SK-N-SH treated with all-trans-retinoic acid at 6 μM for 48 hours (cell line): ENCODE measurements around the gene ATRNL1.

Source experiments
- ARNTL ChIP-seq: fragments of 450-650 bp; formaldehyde crosslinking; IDR thresholded peaks from 2 replicates; pipeline ENCODE4 v1.5.0; 2020; ENCODE audit warnings: low read depth, mild to moderate bottlenecking, moderate library complexity, borderline replicate concordance
- ISL1 ChIP-seq: fragments of 250-450 bp; sonication (Bioruptor Pico); IDR thresholded peaks from 2 replicates; pipeline ENCODE4 v2.1.2; 2022; ENCODE audit warnings: mild to moderate bottlenecking, moderate library complexity
- PATZ1 ChIP-seq: fragments of 250-450 bp; sonication (Bioruptor Pico); IDR thresholded peaks from 2 replicates; pipeline ENCODE4 v1.8.0; 2020; ENCODE audit warnings: mild to moderate bottlenecking, moderate library complexity, borderline replicate concordance
- RARB ChIP-seq: fragments of 250-450 bp; sonication (Bioruptor Pico); IDR thresholded peaks from 2 replicates; pipeline ENCODE4 v1.8.0; 2021; ENCODE audit warnings: mild to moderate bottlenecking, moderate library complexity
- TOX ChIP-seq: fragments of 250-450 bp; sonication (Bioruptor Pico); IDR thresholded peaks from 2 replicates; pipeline ENCODE4 v1.8.0; 2021; ENCODE audit warnings: mild to moderate bottlenecking, moderate library complexity, borderline replicate concordance
- TSHZ2 ChIP-seq: fragments of 250-450 bp; sonication (Bioruptor Pico); IDR thresholded peaks from 2 replicates; pipeline ENCODE4 v1.5.0; 2020; ENCODE audit warnings: mild to moderate bottlenecking, moderate library complexity
- ZFP3 ChIP-seq: fragments of 250-450 bp; sonication (Bioruptor Pico); IDR thresholded peaks from 2 replicates; pipeline ENCODE4 v1.5.0; 2020; ENCODE audit warnings: mild to moderate bottlenecking, moderate library complexity
- ZFP30 ChIP-seq: fragments of 450-650 bp; formaldehyde crosslinking; IDR thresholded peaks from 2 replicates; pipeline ENCODE4 v1.5.0; 2022; ENCODE audit warnings: mild to moderate bottlenecking, moderate library complexity
- ZNF565 ChIP-seq: fragments of 450-650 bp; formaldehyde crosslinking; conservative IDR thresholded peaks from 2 replicates; pipeline ENCODE4 v1.5.0; 2020; ENCODE audit warnings: low read depth, mild to moderate bottlenecking, moderate library complexity
- ZNF70 ChIP-seq: fragments of 450-650 bp; formaldehyde crosslinking; IDR thresholded peaks from 2 replicates; pipeline ENCODE4 v1.5.0; 2020; ENCODE audit warnings: mild to moderate bottlenecking, moderate library complexity
- TF ChIP-seq, protein P1 (sequence below): fragments of 250-450 bp; sonication (Bioruptor Pico); IDR thresholded peaks from 2 replicates; pipeline ENCODE4 v1.5.1; 2021; ENCODE audit warnings: mild to moderate bottlenecking, moderate library complexity
- TF ChIP-seq, protein P2 (sequence below): fragments of 250-450 bp; sonication (Bioruptor Pico); IDR thresholded peaks from 2 replicates; pipeline ENCODE4 v1.8.0; 2021; ENCODE audit warnings: low read depth, mild to moderate bottlenecking, moderate library complexity, borderline replicate concordance

- TF ChIP-seq TOX (CRISPR knock-in tag) (no peak), ARNTL (CRISPR knock-in tag) (no peak), ZNF565 (CRISPR knock-in tag) (no peak), ZFP3 (CRISPR knock-in tag) (no peak), ZFP30 (CRISPR knock-in tag) (no peak), ZNF70 (no peak), PATZ1 (CRISPR knock-in tag) (no peak), RARB (CRISPR knock-in tag) (no peak), TSHZ2 (CRISPR knock-in tag) (no peak), ISL1 (CRISPR knock-in tag) (no peak)
- TF ChIP-seq, protein P1, sequence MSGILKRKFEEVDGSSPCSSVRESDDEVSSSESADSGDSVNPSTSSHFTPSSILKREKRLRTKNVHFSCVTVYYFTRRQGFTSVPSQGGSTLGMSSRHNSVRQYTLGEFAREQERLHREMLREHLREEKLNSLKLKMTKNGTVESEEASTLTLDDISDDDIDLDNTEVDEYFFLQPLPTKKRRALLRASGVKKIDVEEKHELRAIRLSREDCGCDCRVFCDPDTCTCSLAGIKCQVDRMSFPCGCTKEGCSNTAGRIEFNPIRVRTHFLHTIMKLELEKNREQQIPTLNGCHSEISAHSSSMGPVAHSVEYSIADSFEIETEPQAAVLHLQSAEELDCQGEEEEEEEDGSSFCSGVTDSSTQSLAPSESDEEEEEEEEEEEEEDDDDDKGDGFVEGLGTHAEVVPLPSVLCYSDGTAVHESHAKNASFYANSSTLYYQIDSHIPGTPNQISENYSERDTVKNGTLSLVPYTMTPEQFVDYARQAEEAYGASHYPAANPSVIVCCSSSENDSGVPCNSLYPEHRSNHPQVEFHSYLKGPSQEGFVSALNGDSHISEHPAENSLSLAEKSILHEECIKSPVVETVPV (CRISPR knock-in tag): no peak
- TF ChIP-seq, protein P2, sequence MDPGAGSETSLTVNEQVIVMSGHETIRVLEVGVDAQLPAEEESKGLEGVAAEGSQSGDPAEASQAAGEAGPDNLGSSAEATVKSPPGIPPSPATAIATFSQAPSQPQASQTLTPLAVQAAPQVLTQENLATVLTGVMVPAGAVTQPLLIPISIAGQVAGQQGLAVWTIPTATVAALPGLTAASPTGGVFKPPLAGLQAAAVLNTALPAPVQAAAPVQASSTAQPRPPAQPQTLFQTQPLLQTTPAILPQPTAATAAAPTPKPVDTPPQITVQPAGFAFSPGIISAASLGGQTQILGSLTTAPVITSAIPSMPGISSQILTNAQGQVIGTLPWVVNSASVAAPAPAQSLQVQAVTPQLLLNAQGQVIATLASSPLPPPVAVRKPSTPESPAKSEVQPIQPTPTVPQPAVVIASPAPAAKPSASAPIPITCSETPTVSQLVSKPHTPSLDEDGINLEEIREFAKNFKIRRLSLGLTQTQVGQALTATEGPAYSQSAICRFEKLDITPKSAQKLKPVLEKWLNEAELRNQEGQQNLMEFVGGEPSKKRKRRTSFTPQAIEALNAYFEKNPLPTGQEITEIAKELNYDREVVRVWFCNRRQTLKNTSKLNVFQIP (CRISPR knock-in tag): no peak
Measured at GRCh38 chr10:115491526-115492140, 398.5 kb downstream of the ATRNL1 start.
